NOMO-1 treated with dmso at 0.1 percent for 144 hours (cell line): ENCODE data around the gene ARFRP1.
A peak's percentile ranks its signal among the peaks of the same experiment; 100 is the strongest.
"Not testable (repeated sequence)": the region's sequence is repeated elsewhere in the genome, so short reads cannot be mapped to it uniquely, and the experiment has no call there.

Experiments
- DNase-seq: peaks from one replicate; lab custom pipeline; 2025; ENCODE audit not compliant: unreplicated experiment; lab: John Stamatoyannopoulos, UW

Gene ARFRP1

DNA sequence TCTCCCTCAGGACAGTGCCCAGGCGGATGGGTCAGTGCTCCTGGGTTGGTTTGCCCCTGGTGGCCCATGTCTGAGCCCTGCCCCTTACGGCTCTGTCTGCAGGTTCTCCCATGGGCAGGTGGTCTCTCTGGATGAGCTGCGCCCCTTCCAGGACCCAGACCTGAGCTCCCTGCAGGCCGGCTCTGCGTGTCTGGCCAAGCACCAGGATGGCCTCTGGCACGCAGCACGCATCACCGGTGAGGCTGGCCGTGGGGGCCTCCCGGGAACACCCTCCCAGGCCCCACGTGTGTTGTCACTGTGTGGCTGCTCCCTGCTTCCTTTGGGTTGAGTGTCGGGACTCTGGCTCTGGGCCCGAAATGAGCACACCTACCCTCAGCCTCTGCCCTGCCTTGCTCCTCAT lies 25.3 kb upstream of the ARFRP1 start:
- no peak for DNase-seq

DNA sequence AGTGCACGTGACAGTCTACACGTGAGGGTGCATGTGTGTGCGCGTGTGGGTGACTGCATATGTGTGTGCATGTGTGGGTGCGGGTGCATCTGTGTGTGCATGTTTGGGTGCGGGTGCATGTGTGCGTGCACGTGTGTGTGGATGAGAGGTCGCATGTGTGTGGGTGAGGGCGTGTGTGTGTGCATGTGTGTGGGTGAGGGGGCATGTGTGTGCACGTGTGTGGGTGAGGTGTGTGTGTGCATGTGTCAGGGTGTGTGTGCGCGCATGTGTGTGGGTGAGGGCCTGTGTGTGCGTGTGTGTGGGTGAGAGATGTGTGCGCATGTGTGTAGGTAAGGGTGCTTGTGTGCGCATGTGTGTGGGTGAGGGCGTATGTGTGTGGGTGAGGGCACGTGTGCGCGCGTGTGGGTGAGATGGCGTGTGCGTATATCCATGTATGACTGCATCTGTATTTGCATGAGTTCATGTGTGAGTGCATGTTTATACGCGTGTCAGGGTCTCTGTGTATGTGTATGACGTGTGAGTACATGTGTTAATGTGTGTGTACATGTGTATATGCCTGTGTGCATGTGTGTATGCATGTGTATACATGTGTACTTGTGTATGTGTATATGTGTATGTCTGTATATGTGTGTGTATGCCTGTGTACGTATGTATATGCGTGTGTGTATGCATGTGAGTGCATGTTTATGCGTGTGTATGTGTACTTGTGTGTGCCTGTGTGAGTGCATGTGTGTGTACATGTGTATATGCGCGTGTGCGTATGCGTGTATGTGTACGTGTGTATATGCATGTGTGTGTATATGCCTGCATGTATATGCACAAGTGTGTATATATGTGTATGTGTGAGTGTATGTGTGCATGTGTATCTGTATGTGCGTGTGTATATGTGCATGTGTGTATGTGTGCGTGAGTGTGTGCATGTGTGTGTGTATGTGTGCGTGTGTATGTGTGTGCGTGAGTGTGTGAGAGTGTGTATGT lies 24.6 kb upstream of the ARFRP1 start:
- no peak for DNase-seq

DNA sequence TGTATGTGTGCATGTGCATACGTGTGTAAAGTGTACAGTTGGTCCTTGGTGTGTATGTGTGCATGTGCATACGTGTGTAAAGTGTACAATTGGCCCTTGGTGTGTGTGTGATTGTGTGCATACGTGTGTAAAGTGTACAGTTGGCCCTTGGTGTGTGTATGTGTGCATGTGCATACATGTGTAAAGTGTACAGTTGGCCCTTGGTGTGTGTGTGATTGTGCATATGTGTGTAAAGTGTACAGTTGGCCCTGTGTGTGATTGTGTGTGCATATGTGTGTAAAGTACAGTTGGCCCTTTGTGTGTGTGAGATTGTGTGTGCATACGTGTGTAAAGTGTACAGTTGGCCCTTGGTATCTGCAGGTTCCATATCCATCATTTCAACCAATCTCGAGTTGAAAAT lies 23.6 kb upstream of the ARFRP1 start:
- no peak for DNase-seq

DNA sequence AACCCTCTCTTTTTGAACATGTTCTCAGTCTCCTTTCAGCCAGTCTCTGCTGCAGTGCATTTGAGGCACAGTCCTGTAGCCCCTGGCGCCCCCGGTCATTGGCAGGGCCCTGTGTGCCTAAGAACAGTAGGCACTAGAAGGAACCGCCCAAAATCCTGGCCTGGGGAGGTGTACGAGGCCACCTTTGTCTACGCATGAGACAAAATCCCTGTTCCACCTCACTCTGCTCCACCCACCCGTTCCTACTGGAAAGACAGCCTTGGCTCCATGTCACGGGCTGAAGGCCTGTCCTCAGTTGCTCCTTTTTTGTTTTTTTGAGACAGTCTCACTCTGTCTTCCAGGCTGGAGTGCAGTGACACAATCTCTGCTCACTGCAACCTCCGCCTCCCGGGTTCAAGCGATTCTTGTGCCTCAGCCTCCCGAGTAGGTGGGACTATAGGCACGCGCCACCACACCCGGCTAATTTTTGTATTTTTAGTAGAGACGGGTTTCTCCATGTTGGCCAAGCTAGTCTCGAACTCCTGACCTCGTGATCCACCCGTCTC lies 22.5 kb upstream of the ARFRP1 start:
- not testable (repeated sequence) for DNase-seq

DNA sequence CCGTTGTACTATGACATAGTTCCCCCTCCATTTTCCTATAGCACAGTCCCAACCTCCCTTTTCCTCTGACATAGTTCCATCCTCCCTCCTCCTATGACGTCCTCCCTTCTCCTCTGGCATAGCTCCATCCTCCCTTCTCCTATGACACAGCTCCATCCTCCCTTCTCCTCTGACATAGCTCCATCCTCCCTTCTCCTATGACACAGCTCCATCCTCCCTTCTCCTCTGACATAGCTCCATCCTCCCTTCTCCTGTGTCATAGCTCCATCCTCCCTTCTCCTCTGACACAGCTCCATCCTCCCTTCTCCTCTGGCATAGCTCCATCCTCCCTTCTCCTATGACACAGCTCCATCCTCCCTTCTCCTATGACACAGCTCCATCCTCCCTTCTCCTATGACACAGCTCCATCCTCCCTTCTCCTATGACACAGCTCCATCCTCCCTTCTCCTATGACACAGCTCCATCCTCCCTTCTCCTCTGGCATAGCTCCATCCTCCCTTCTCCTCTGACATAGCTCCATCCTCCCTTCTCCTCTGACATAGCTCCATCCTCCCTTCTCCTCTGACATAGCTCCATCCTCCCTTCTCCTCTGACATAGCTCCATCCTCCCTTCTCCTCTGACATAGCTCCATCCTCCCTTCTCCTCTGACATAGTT lies 15.3 kb upstream of the ARFRP1 start:
- DNase-seq: not testable (repeated sequence)

DNA sequence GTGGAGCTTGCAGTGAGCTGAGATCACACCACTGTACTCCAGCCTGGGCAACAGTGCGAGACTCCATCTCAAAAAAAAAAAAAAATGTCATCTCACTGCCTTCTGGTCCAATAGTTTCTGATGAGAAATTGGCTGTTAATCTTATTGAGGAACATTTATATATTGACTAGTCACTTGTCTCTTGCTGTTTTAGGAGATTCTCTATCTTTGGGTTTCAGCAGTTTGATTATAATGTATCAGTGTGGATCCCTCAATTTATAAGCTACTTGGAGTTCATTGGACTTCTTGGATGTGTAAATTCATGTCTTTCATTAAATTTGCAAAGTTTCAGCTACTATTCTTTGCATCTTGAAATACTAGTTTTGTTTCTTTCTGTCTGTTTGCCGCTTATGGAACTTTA lies 11.2 kb upstream of the ARFRP1 start:
- DNase-seq: no peak

DNA sequence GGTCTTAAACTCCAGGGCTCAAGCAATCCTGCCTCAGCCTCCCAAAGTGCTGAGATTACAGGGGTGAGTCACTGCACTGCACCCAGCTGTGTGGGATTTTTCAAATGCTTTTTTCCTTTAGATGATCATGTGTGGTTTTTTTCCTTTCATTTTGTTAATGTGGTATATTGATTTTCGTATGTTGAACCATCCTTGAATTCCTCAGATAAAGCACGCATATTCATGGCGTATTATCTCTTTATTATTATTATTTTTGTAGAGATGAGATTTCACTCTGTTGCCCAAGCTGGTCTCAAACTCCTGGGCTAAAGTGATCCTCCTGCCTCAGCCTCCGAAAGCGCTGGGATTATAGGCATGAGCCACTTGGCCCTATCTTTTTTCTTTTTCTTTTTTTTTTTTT lies 7.1 kb upstream of the ARFRP1 start:
- no peak for DNase-seq

DNA sequence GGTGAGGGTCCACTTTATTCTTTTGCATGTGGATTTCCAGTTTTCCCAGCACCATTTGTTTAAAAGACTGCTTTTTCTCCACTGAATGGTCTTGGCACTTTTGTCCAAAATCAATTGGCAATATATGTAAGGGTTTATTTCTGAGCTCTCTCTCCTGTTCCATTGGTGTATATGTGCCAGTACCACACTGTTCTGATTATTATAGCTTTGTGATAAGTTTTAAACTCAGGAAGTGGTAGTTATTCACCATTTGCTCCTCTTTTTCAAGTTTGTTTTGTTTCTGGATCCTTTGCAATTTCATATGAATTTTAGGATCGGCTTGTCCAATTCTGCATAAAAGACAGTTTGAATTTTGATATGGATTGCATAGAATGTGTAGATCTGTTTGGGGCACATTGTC lies 4.4 kb upstream of the ARFRP1 start:
- DNase-seq: no peak

DNA sequence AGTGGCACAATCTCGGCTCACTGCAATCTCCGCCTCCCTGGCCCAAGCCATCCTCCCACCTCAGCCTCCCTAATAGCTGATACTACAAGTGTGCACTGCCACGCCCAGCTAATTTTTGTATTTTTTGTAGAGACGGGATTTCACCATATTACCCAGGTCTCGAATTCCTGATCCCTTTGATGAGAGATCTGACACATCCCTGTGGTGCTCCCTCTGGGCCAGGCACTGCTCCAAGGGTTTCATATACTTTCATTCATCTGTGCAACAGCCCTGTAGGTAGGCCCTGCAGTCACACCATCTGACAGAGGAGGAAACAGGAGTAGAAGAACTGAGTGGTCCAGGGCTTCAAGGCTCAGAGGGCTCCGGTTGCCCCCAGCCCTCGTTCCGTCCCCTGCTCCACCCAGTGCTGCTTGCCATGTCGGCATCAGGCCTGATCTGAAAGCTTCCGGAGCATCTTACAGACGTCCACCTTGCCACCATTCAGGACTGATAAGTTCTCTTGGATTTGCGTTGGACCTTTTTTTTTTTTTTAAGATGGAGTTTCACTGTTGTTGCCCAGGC lies 3.4 kb upstream of the ARFRP1 start:
- no peak for DNase-seq

DNA sequence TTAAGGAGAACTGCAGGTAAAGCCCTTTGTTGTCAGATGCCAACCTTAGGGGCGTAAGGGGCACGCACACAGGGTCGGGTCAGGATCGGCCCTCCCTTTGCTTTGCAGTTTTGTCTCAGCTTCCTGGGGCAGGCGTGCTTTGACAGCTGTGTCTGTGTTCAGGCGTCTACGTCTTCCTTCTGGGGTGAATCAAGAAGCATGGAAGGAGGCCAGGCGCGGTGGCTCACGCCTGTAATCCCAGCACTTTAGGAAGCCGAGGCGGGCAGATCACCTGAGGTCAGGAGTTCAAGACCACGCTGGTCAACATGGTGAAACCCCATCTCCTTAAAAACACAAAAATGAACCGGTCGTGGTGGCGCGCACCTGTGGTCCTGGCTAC lies 1.4 kb upstream of the ARFRP1 start:
- DNase-seq: no peak

DNA sequence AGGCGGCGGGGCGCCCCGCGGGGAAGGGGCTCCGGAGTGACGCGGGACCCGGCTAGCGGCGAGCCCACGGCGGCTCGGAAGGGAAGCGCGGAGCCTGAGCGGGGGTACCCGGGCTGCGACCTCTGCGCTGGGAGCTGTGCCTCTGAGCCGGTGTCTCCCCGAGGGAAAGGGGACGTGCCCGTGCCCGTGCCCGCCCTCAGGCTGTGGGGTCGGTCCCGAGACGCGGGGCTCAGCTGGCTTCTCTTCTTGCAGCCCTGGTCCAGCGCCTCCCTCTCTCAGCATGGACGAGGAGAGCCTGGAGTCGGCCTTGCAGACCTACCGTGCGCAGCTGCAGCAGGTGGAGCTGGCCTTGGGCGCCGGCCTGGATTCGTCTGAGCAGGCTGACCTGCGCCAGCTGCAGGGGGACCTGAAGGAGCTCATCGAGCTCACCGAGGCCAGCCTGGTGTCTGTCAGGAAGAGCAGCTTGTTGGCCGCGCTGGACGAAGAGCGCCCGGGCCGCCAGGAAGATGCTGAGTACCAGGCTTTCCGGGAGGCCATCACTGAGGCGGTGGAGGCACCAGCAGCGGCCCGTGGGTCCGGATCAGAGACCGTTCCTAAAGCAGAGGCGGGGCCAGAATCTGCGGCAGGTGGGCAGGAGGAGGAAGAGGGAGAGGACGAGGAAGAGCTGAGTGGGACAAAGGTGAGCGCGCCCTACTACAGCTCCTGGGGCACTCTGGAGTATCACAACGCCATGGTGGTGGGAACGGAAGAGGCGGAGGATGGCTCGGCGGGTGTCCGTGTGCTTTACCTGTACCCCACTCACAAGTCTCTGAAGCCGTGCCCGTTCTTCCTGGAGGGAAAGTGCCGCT lies 749 bp upstream of the ARFRP1 start:
- DNase-seq: no peak

DNA sequence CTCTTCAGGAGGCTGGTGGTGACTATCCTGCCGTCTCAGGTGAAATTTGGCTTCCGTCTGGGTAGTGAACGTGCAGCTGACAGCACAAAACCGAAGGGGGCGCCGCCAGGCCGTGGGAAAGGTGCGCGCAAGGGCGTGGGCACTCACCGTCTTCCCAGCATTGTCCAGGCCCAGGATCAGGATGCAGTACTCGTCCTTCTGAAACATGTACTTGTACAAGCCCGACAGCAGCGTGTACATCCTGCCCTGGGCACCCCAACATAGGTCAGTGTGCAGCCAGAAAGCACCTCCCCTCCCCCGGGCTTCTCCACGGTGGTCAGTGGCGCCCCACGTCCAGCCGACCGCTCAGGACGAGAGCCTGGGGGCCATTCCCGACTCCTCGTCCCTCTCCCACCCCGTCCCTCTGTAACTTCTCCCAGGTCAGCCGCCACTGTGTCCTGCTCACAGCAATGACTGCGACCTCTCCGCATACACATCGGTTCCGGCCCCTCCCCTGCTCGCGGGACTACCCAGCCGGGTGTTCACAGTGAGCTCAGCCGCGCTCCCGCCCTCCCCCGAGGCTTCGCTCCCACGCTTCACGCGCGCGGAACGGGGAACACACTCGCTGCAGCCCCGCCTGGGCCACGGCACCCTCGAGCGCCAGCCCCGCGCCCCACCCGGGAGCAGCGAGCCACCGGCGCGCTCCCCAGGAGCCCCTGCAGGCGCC lies 771 bp downstream of the ARFRP1 start:
- DNase-seq: peak; percentile 10

DNA sequence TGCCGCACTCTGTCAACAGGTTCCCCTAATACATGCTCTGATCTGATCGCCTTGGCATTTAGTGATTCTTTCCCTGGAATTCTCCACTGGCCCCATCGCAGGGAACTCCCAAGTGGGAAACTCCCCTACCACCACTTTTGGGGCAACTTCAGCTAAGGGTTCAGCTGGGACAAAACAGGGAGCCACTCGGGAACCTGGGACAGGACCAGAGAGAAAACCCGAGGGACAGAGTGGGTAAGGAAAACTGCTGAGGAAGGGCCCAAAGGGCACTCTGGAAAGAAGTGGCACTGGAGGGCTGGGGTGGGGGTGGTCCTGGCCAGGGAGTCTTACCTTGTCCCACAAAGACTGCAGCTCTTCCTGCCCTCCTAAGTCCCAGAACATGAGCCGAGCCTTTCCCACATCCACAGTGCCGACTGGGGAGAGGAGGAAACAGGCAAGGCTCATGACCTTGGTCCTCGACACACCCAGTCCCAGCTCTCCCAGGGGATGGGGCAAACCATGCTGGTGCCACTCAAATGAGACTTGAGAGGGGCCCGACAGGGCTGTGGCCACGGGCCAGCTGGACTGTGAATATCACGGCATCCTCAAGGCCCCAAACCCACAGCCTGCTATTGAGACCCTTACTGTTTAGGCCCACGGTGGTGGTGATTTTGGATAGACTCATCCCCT lies 1.6 kb downstream of the ARFRP1 start:
- no peak for DNase-seq

DNA sequence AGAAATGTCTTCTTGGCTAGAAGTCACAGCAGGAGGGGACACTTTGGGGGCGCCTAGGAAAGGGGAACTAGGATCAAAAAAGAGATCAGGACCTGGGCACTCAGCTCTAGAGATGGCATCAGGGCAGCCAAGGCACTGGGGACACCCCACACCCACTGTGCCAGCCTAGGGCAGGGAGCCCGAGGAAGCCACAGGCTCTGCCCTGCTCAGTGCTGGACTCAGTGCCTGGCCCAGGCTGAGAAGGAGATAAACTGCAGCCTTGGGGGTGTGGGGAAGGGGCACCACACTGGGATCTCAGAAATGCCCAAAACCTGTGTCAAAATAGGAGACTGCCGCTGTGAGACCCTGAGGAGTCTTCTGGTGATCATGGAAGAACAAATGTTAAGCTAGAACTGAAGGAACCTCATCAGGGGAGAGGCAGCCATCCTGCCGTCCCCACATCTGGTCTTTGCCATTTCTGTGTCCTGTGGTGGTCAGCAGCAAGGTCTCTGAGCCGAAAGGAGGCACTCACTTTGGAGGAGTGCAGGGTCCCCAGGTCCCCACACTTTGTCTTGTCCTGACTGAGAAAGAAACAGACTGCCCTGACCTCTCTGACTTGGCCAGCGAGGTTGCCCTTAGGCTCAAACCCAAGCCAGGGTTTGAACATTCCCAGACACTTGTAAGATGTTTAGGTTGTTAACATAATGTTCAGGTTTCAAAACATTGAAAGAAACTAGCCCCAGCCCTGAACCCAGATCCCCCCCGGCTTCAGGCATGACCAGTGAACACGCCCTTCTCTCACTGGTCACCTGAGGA lies 2.3 kb downstream of the ARFRP1 start:
- DNase-seq: no peak

DNA sequence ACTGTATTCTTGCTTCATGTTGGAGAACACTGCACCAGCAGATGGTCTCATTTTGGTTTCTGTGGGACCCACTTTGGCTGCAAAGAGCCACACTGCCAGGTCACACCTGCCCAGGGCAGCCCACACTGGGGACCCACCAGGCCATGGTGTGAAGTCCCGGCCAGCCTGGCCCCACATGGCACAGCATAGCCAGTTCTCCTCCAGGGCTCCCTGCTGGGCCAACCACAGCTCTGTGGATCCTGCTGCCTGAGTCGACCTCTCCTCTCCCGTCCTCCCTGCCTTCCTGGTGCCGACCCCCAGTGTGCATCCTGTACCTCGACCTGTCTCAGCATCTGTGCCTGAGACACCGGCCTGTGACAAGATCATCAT lies 3.0 kb downstream of the ARFRP1 start:
- no peak for DNase-seq

DNA sequence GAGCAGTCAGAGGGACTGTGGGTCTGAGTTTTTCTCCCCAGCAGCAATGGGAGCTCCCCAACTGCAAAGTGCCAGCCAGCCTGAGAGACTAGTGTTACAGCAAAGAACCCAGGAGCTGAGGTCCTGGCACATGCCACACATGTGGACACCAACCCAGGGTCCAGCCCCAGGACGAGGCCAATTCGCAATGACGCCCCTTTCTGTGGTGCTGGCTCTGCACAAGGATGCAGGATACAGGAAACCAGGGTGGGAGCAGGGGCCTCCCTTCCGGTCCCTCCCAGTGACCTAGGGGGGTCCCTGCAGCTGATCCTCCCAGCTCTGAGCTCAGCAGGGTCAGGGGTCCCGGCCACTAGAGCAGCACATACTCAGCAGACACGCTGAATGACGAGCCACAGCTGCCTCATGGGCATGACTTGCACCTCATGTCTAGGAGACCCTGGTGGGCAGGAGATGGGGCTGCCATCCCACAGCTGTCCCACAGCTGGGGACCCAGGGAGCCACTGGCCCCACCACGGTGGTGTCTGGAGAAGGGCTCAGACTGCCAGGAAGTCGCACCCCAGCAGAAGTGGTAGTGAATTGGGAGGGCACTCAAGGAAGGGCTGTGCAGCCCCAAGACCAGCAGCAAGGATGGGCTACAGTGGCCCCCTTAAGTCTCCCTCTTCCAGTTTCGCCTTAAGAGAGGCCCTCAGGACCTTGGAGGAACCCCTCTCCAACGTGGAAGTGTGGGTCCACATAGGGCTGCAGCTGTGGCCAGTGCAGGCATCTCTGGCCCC lies 3.6 kb downstream of the ARFRP1 start:
- no peak for DNase-seq

DNA sequence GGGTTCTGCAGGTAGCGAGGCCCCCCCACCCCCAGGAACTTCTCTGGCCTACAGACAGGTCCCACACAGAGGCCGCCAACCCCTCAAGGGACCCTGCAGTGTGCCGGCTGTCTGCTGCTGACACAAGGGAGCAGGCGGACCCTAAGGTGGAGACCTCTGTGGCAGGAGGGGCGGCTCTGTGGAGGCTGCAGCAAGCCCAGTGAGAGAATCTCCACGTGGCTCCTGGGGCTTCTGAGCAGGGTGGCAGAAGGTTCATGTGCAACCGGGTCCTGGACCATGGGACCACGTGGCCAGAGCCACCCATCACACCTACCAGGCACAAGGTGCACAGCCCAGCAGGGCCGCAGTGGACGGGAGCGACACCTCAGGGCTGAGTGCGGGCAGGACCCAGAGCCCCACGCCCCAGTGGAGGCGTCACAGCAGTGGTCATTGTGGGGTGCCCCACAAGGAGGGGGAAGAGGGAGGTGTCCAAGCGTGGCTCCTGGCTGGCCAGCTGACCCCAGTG lies 4.3 kb downstream of the ARFRP1 start:
- DNase-seq: no peak
